ENCODE results near the gene CLEC4M.

CLEC4M gene

DNA sequence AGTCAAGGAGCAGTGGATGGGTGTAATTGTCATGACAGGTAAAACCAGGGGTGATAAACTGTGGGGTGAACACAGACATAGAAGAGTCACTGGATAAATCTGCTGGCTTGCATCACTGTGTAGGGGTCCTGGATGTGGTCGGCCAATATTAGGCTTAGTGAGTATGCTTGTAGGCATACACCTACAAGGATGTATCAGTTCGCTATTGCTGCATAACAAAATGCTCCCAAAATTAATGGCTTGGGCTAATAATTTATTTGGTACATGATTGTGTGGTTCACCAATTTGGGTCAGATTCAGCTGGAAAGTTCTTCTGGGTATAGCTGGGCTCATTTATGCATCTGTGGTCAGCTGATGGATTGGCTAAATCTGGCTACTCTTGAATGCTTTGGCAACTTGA is 55.8 kb downstream of the CLEC4M start:
- no peak for DNase-seq

All from stimulated activated naive CD4-positive, alpha-beta T cell treated with Interleukin-2 at 50 U/mL for 16 hours (primary cell).